PFSK-1 (cell line): ENCODE data around the gene GDF10.

Experiments used
- REST ChIP-seq, 2 experiments: IDR thresholded peaks; 2 replicates each; pipeline versions ENCODE4 v1.6.1 to v1.8.0; 2011 to 2012; ENCODE audit warnings: low read depth in 2 of 2, low read length in 2 of 2, control low read depth in 1 of 2, inconsistent platforms in 1 of 2, mild to moderate bottlenecking in 1 of 2, moderate library complexity in 1 of 2; ENCODE audit not compliant: insufficient read depth in 1 of 2
- TAF1 ChIP-seq: IDR thresholded peaks from 2 replicates; pipeline ENCODE4 v1.6.1; 2012; ENCODE audit warnings: low read length, control low read depth, borderline replicate concordance; ENCODE audit not compliant: insufficient read depth

GRCh38 chr10:47311193-47311931 is 11.4 kb downstream of the GDF10 start:
- no peak for TF ChIP-seq TAF1
- no peak for TF ChIP-seq REST (IDR thresholded peaks at IDR 0.05; ENCODE audit: insufficient read depth in 1 of 2, low read depth in 2 of 2, low read length in 2 of 2)
